ENCODE results near the gene ARHGAP24. TPM values are rescaled to one million over a fixed set of nuclear protein-coding genes. Genes with fewer than 3 reads are reported as not detected.

The ARHGAP24 gene
- total RNA-seq, 1 donor: 67.6 TPM

- DNase-seq (ENCODE audit: low read depth): no peak
- H3K4me3 ChIP-seq (ENCODE audit: low read depth, low read length): no peak overlapping the region
- no peak for TF ChIP-seq CTCF (IDR thresholded peaks at IDR 0.05; ENCODE audit: insufficient read depth, low read length)
Observed at GRCh38 chr4:85759388-85759787, 284.4 kb downstream of the ARHGAP24 start.

GRCh38 chr4:85760511-85760910, 285.6 kb downstream of the ARHGAP24 start:
- TF ChIP-seq CTCF (IDR thresholded peaks at IDR 0.05; ENCODE audit: insufficient read depth, low read length): no peak
- DNase-seq (ENCODE audit: low read depth): no peak
- H3K4me3 ChIP-seq (ENCODE audit: low read depth, low read length): no peak overlapping the region

GRCh38 chr4:85761803-85762528, 287.0 kb downstream of the ARHGAP24 start:
- peak; percentile 53 for DNase-seq (ENCODE audit: low read depth)
- no peak overlapping the region for H3K4me3 ChIP-seq (ENCODE audit: low read depth, low read length)
- no peak for TF ChIP-seq CTCF (IDR thresholded peaks at IDR 0.05; ENCODE audit: insufficient read depth, low read length)

GRCh38 chr4:85762529-85762871, 287.6 kb downstream of the ARHGAP24 start:
- H3K4me3 ChIP-seq (ENCODE audit: low read depth, low read length): no peak overlapping the region
- TF ChIP-seq CTCF (IDR thresholded peaks at IDR 0.05; ENCODE audit: insufficient read depth, low read length): no peak
- DNase-seq (ENCODE audit: low read depth): peak; percentile 97

GRCh38 chr4:85763202-85763601, 288.3 kb downstream of the ARHGAP24 start:
- TF ChIP-seq CTCF (IDR thresholded peaks at IDR 0.05; ENCODE audit: insufficient read depth, low read length): no peak
- no peak overlapping the region for H3K4me3 ChIP-seq (ENCODE audit: low read depth, low read length)
- no peak for DNase-seq (ENCODE audit: low read depth)

GRCh38 chr4:85767649-85768048, 292.7 kb downstream of the ARHGAP24 start:
- no peak for DNase-seq (ENCODE audit: low read depth)
- no peak overlapping the region for H3K4me3 ChIP-seq (ENCODE audit: low read depth, low read length)
- TF ChIP-seq CTCF (IDR thresholded peaks at IDR 0.05; ENCODE audit: insufficient read depth, low read length): no peak

- no peak for TF ChIP-seq CTCF (IDR thresholded peaks at IDR 0.05; ENCODE audit: insufficient read depth, low read length)
- no peak for DNase-seq (ENCODE audit: low read depth)
- no peak overlapping the region for H3K4me3 ChIP-seq (ENCODE audit: low read depth, low read length)
Observed at GRCh38 chr4:85769009-85769408, 294.1 kb downstream of the ARHGAP24 start.

Data from fibroblast of the aortic adventitia (primary cell).